ENCODE data around the gene FIBIN. TPM values are rescaled to one million over a fixed set of nuclear protein-coding genes. Genes with fewer than 3 reads are reported as not detected.

The FIBIN gene
- total RNA-seq, 1 experiment from 2014 or later = 0.37 TPM

GRCh38 chr11:26987272-26987671 is 6.6 kb upstream of the FIBIN start (continued):
- TF ChIP-seq NFATC4 (CRISPR knock-in tag; IDR thresholded peaks at IDR 0.05) (no peak), ZNF423 (CRISPR knock-in tag; IDR thresholded peaks at IDR 0.05) (no peak), SP1 (CRISPR knock-in tag; conservative IDR thresholded peaks at IDR 0.05) (no peak), OVOL2 (CRISPR knock-in tag; IDR thresholded peaks at IDR 0.05; ENCODE audit: borderline replicate concordance) (no peak)

- Mint-ChIP-seq H3K4me1 (peaks cover 4% of the 10 kb centered on the region), H3K9me3 (peaks cover 12% of the 10 kb centered on the region), H3K27ac (no peak overlapping the region), H3K27me3 (ENCODE audit: low read depth) (no peaks in the 10 kb centered on the region; the same call in 1 of the 2 replicates), H3K4me3 (no peak overlapping the region), H3K36me3 (peaks cover 7% of the 10 kb centered on the region)
- ChIA-PET CTCF (interaction anchor here (0.6 kb wide), 1 partner anchor 11 kb away, joined by 3 read pairs; no protein-coding TSS in a partner anchor), POLR2A (no interaction called here)
- TF ChIP-seq ZNF423 (CRISPR knock-in tag; IDR thresholded peaks at IDR 0.05) (no peak), NR2C2 (CRISPR knock-in tag; IDR thresholded peaks at IDR 0.05) (no peak), CTCF (IDR thresholded peaks at IDR 0.05) (no peak), SMAD4 (CRISPR knock-in tag; IDR thresholded peaks at IDR 0.05) (no peak), USF2 (CRISPR knock-in tag; IDR thresholded peaks at IDR 0.05) (no peak), MAX (CRISPR knock-in tag; IDR thresholded peaks at IDR 0.05) (no peak), JUN (CRISPR knock-in tag; IDR thresholded peaks at IDR 0.05) (no peak), TEAD1 (CRISPR knock-in tag; IDR thresholded peaks at IDR 0.05) (no peak), E2F5 (CRISPR knock-in tag; IDR thresholded peaks at IDR 0.05) (no peak), IRF2 (CRISPR knock-in tag; IDR thresholded peaks at IDR 0.05; ENCODE audit: borderline replicate concordance, low read depth) (no peak)
- no peak for DNase-seq (ENCODE audit: low spot score)
- no peak for ATAC-seq
These were observed 6.2 kb upstream of the FIBIN start for GRCh38 chr11:26987731-26988130.

- ChIA-PET CTCF (no interaction called here), POLR2A (no interaction called here)
- H3K9me3 Mint-ChIP-seq = no peaks in the 10 kb centered on the region
- no peak for ATAC-seq
- no peak overlapping the region for H3K27ac Mint-ChIP-seq
- no peak overlapping the region for H3K4me3 Mint-ChIP-seq
- DNase-seq (ENCODE audit: low spot score) = no peak
- peaks cover 20% of the 10 kb centered on the region for H3K27me3 Mint-ChIP-seq (ENCODE audit: low read depth)
- no peaks in the 10 kb centered on the region for H3K36me3 Mint-ChIP-seq
- H3K4me1 Mint-ChIP-seq = peaks cover 8% of the 10 kb centered on the region
- TF ChIP-seq OVOL2 (CRISPR knock-in tag; IDR thresholded peaks at IDR 0.05; ENCODE audit: borderline replicate concordance) (no peak), ZNF121 (CRISPR knock-in tag; IDR thresholded peaks at IDR 0.05) (no peak), AFF4 (CRISPR knock-in tag; IDR thresholded peaks at IDR 0.05; ENCODE audit: borderline replicate concordance) (no peak), KAT7 (CRISPR knock-in tag; IDR thresholded peaks at IDR 0.05; ENCODE audit: borderline replicate concordance) (no peak), PRDM15 (CRISPR knock-in tag; IDR thresholded peaks at IDR 0.05) (no peak), MAX (CRISPR knock-in tag; IDR thresholded peaks at IDR 0.05) (no peak), E2F5 (CRISPR knock-in tag; IDR thresholded peaks at IDR 0.05) (no peak), GRHL2 (CRISPR knock-in tag; IDR thresholded peaks at IDR 0.05; ENCODE audit: insufficient replicate concordance, severe bottlenecking) (no peak), IRF2 (CRISPR knock-in tag; IDR thresholded peaks at IDR 0.05; ENCODE audit: borderline replicate concordance, low read depth) (no peak)
These were observed 1.8 kb upstream of the FIBIN start for GRCh38 chr11:26992031-26992541.
